ENCODE measurements around the gene CD74. TPM values are rescaled to one million over a fixed set of nuclear protein-coding genes. Genes with fewer than 3 reads are reported as not detected.
A peak's percentile ranks its signal among the peaks of the same experiment; 100 is the strongest.
"Not testable (repeated sequence)": the region's sequence is repeated elsewhere in the genome, so short reads cannot be mapped to it uniquely, and the experiment has no call there.

The CD74 gene
- total RNA-seq, 3 donors from 2014 or later (not counting 1 experiment from before 2014, with no cell fraction given): 550 to 913 (median 748) TPM

DNA sequence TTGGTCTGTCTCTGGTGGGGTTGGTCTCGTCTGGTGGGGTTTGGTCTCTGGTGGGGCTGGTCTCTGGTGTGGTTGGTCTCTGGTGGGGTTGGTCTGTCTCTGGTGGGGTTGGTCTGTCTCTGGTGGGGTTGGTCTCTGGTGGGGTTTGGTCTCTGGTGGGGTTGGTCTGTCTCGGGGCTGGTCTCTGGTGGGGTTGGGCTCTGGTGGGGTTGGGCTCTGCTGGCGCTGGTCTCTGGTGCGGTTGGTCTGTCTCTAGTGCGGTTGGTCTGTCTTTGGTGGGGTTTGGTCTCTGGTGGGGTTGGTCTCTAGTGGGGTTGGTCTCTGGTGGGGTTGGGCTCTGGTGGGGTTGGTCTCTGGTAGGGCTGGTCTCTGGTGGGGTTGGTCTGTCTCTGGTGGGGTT is 16.3 kb upstream of the CD74 start:
- 96% methylated on average over 5 of the region's 5 CpGs for WGBS (ENCODE audit: insufficient coverage)
- Histone ChIP-seq H3K9me3 (ENCODE audit: control insufficient read depth, insufficient read depth, low read length) (no peaks in the 10 kb centered on the region), H3K36me3 (ENCODE audit: control insufficient read depth, insufficient read depth, low read length) (no peaks in the 10 kb centered on the region), H3K27ac (ENCODE audit: low read length) (peak overlapping the region; percentile 75), H3K4me1 (ENCODE audit: control insufficient read depth, insufficient read depth, low read length) (peaks cover 11% of the 10 kb centered on the region), H3K4me3 (ENCODE audit: low read length) (no peak overlapping the region), H3K27me3 (ENCODE audit: control insufficient read depth, insufficient read depth, low read length) (no peaks in the 10 kb centered on the region)
- DNase-seq: no peak
- Mint-ChIP-seq H3K27ac (no peak overlapping the region), H3K36me3 (no peaks in the 10 kb centered on the region), H3K9me3 (no peaks in the 10 kb centered on the region), H3K27me3 (ENCODE audit: low read depth in 2 of 2) (no peaks in the 10 kb centered on the region), H3K4me3 (no peak overlapping the region), H3K4me1 (no peaks in the 10 kb centered on the region)
- ATAC-seq: no peak
- TF ChIP-seq, protein P1, sequence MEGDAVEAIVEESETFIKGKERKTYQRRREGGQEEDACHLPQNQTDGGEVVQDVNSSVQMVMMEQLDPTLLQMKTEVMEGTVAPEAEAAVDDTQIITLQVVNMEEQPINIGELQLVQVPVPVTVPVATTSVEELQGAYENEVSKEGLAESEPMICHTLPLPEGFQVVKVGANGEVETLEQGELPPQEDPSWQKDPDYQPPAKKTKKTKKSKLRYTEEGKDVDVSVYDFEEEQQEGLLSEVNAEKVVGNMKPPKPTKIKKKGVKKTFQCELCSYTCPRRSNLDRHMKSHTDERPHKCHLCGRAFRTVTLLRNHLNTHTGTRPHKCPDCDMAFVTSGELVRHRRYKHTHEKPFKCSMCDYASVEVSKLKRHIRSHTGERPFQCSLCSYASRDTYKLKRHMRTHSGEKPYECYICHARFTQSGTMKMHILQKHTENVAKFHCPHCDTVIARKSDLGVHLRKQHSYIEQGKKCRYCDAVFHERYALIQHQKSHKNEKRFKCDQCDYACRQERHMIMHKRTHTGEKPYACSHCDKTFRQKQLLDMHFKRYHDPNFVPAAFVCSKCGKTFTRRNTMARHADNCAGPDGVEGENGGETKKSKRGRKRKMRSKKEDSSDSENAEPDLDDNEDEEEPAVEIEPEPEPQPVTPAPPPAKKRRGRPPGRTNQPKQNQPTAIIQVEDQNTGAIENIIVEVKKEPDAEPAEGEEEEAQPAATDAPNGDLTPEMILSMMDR (IDR thresholded peaks at IDR 0.05): no peak
- intact Hi-C loops (cut with micrococcal nuclease): no loop called here

DNA sequence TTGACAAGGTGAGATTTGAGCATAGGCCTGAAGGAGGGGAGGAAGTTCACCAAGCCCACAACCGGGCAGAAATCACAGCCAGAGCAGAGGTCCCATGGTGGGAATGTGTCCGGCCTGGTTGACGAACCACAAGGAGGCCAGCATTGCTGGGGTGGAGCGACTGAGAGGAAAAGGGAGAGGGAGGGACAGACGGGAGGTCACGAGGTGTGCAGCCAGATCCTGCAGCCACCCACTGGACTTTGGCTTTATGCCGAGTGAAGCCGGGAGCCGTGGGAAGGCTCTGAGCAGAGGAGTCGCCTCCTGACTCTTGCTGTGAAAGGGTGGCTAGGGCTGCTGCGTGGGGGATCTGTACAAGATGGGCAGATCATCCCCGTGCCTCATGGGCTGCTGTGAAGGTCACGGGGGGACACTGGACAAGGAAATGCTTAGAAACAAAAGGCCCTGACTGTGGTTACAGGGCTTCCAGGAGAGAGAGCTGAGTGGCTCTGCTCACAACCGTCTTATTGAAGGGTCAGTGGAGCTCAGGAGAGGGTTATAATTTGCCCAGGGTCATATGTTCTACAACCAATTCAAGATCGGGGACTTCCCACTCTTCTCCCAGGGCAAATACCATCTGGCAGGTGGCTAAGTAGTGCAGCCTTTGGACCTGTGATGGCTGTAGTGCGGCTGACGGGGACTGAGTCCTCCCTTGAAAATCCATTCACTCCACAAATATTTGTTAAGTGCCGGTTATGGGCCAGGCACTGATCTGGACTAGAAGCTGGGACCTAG is 15.6 kb upstream of the CD74 start:
- ATAC-seq (no peak), DNase-seq (no peak)
- no peak overlapping the region for H3K4me3 ChIP-seq (ENCODE audit: low read length)
- H3K4me1 ChIP-seq (ENCODE audit: control insufficient read depth, insufficient read depth, low read length): peaks cover 11% of the 10 kb centered on the region
- no peak overlapping the region for H3K27ac ChIP-seq (ENCODE audit: low read length)
- Mint-ChIP-seq H3K4me3 (no peak overlapping the region), H3K27me3 (ENCODE audit: low read depth in 2 of 2) (no peaks in the 10 kb centered on the region), H3K4me1 (no peaks in the 10 kb centered on the region), H3K9me3 (no peaks in the 10 kb centered on the region), H3K36me3 (no peaks in the 10 kb centered on the region), H3K27ac (peak overlapping the region in 1 of 2 donors; percentile 3)
- H3K9me3 ChIP-seq (ENCODE audit: control insufficient read depth, insufficient read depth, low read length): no peaks in the 10 kb centered on the region
- TF ChIP-seq, protein P1 (IDR thresholded peaks at IDR 0.05): no peak
- intact Hi-C loops (cut with micrococcal nuclease): no loop called here
- 89% methylated on average over 18 of the region's 18 CpGs for WGBS (ENCODE audit: insufficient coverage)
- no peaks in the 10 kb centered on the region for H3K27me3 ChIP-seq (ENCODE audit: control insufficient read depth, insufficient read depth, low read length)
- H3K36me3 ChIP-seq (ENCODE audit: control insufficient read depth, insufficient read depth, low read length): no peaks in the 10 kb centered on the region

GRCh38 chr5:150426165-150426564 is 13.5 kb upstream of the CD74 start:
- H3K4me1 ChIP-seq (ENCODE audit: control insufficient read depth, insufficient read depth, low read length): peaks cover 11% of the 10 kb centered on the region
- H3K27ac Mint-ChIP-seq; H3K4me1 Mint-ChIP-seq; H3K36me3 ChIP-seq (ENCODE audit: control insufficient read depth, insufficient read depth, low read length); DNase-seq; intact Hi-C loops (cut with micrococcal nuclease); ATAC-seq; H3K27ac ChIP-seq (ENCODE audit: low read length); H3K27me3 ChIP-seq (ENCODE audit: control insufficient read depth, insufficient read depth, low read length); H3K4me3 ChIP-seq (ENCODE audit: low read length); H3K9me3 ChIP-seq (ENCODE audit: control insufficient read depth, insufficient read depth, low read length); H3K4me3 Mint-ChIP-seq; H3K9me3 Mint-ChIP-seq; H3K27me3 Mint-ChIP-seq (ENCODE audit: low read depth in 2 of 2); H3K36me3 Mint-ChIP-seq: not testable (repeated sequence)
- WGBS (ENCODE audit: insufficient coverage): 96% methylated on average over 9 of the region's 9 CpGs

- peaks cover 0 to 2% of the 10 kb centered on the region in 2 donors for H3K27me3 Mint-ChIP-seq (ENCODE audit: low read depth in 2 of 2)
- no peak overlapping the region for H3K4me3 Mint-ChIP-seq
- Histone ChIP-seq H3K4me1 (ENCODE audit: control insufficient read depth, insufficient read depth, low read length) (peaks cover 6% of the 10 kb centered on the region), H3K36me3 (ENCODE audit: control insufficient read depth, insufficient read depth, low read length) (no peaks in the 10 kb centered on the region), H3K27me3 (ENCODE audit: control insufficient read depth, insufficient read depth, low read length) (no peaks in the 10 kb centered on the region), H3K9me3 (ENCODE audit: control insufficient read depth, insufficient read depth, low read length) (no peaks in the 10 kb centered on the region), H3K27ac (ENCODE audit: low read length) (no peak overlapping the region), H3K4me3 (ENCODE audit: low read length) (no peak overlapping the region)
- H3K4me1 Mint-ChIP-seq: peaks cover 7 to 11% of the 10 kb centered on the region in 2 donors
- no peaks in the 10 kb centered on the region for H3K9me3 Mint-ChIP-seq
- TF ChIP-seq, protein P1 (IDR thresholded peaks at IDR 0.05): no peak
- H3K36me3 Mint-ChIP-seq: no peaks in the 10 kb centered on the region
- H3K27ac Mint-ChIP-seq: no peak overlapping the region
- intact Hi-C loops (cut with micrococcal nuclease): no loop called here
- no peak for ATAC-seq
- 61% methylated on average over 2 of the region's 3 CpGs for WGBS (ENCODE audit: insufficient coverage)
- DNase-seq: no peak
Measured at GRCh38 chr5:150422758-150423157, 10.0 kb upstream of the CD74 start.
